IMR-90 (cell line): Measurements from ENCODE around the gene TIMM21. TPM values are rescaled to one million over a fixed set of nuclear protein-coding genes. Genes with fewer than 3 reads are reported as not detected.

Experiments used
- ATAC-seq: fragments of 200-7000 bp; cut with Tn5 transposase; 2 replicates; pipeline ENCODE4 v1.9.1; 2020; ENCODE audit warnings: low read depth, mild to moderate bottlenecking, moderate library complexity
- BruUV-seq: library from RNA; stranded (reverse); fragments of 400-500 nt; replicated peaks from 2 replicates; lab custom pipeline; 2021; lab: Mats Ljungman, UMichigan
- CTCF ChIA-PET: fragments of 300-600 bp; formaldehyde crosslinking; extraction: SDS; loops from one replicate; lab custom pipeline; 2021; ENCODE audit warnings: antibody characterized with exemption; lab: Yijun Ruan, JAX
- POLR2A ChIA-PET: fragments of 300-600 bp; sonication (Branson Sonifier 250); formaldehyde crosslinking; loops from one replicate; lab custom pipeline; 2022; ENCODE audit warnings: antibody characterized with exemption; ENCODE audit not compliant: unreplicated experiment; lab: Charles Lee
- DNase-seq: peaks from one replicate; pipeline ENCODE4 v3.0.0; 2013
- H2AFZ ChIP-seq: replicated peaks from 2 replicates; pipeline ENCODE3; 2013; ENCODE audit warnings: low read length, mild to moderate bottlenecking; ENCODE audit not compliant: poor library complexity
- H2AK5ac ChIP-seq: 2 replicates; pipeline ENCODE4 v1.6.1; 2013; ENCODE audit warnings: low read depth, low read length, inconsistent platforms
- H2AK9ac ChIP-seq: replicated peaks from 2 replicates; pipeline ENCODE3; 2013; ENCODE audit warnings: mild to moderate bottlenecking, low read depth, low read length, moderate library complexity; ENCODE audit not compliant: poor library complexity
- H2BK120ac ChIP-seq: 2 replicates; pipeline ENCODE4 v1.6.1; 2013; ENCODE audit warnings: low read depth, low read length, inconsistent platforms
- H2BK15ac ChIP-seq: 3 replicates; pipeline ENCODE4 v1.6.1; 2013; ENCODE audit warnings: low read depth, low read length, inconsistent platforms
- H2BK20ac ChIP-seq: 2 replicates; pipeline ENCODE4 v1.6.1; 2013; ENCODE audit warnings: low read depth, mild to moderate bottlenecking, inconsistent platforms, low read length, moderate library complexity
- H2BK5ac ChIP-seq: 2 replicates; pipeline ENCODE4 v1.6.1; 2013; ENCODE audit warnings: mild to moderate bottlenecking, low read depth, low read length, inconsistent platforms; ENCODE audit not compliant: poor library complexity, severe bottlenecking
- H3K14ac ChIP-seq: replicated peaks from 2 replicates; pipeline ENCODE4 v1.6.1; 2013; ENCODE audit warnings: low read depth, low read length, inconsistent platforms
- H3K18ac ChIP-seq: 2 replicates; pipeline ENCODE4 v1.6.1; 2013; ENCODE audit warnings: low read depth, low read length, control low read depth
- H3K23ac ChIP-seq: 2 replicates; pipeline ENCODE4 v1.6.1; 2013; ENCODE audit warnings: low read depth, low read length, inconsistent platforms
- H3K27ac ChIP-seq: 2 replicates; pipeline ENCODE4 v1.5.1; 2013; ENCODE audit warnings: mild to moderate bottlenecking, control low read depth, low read length; ENCODE audit not compliant: insufficient read depth
- H3K27me3 ChIP-seq: 2 replicates; pipeline ENCODE4 v1.6.1; 2013; ENCODE audit warnings: low read length; ENCODE audit not compliant: control insufficient read depth, insufficient read depth
- H3K36me3 ChIP-seq: 2 replicates; pipeline ENCODE4 v1.6.1; 2013; ENCODE audit warnings: low read length, mixed read lengths; ENCODE audit not compliant: control insufficient read depth, insufficient read depth
- H3K4ac ChIP-seq: 2 replicates; pipeline ENCODE4 v1.6.1; 2013; ENCODE audit warnings: low read depth, low read length, inconsistent platforms
- H3K4me1 ChIP-seq: 2 replicates; pipeline ENCODE4 v1.6.1; 2013; ENCODE audit warnings: low read length, mixed read lengths; ENCODE audit not compliant: control insufficient read depth, insufficient read depth
- H3K4me2 ChIP-seq: 2 replicates; pipeline ENCODE4 v1.6.1; 2013; ENCODE audit warnings: low read depth, mild to moderate bottlenecking, control low read depth, low read length, moderate library complexity
- H3K4me3 ChIP-seq: 2 replicates; pipeline ENCODE4 v1.5.1; 2013; ENCODE audit warnings: low read depth, mild to moderate bottlenecking, control low read depth, low read length, moderate library complexity; ENCODE audit not compliant: insufficient read depth
- H3K56ac ChIP-seq: 2 replicates; pipeline ENCODE4 v1.6.1; 2013; ENCODE audit warnings: low read length, inconsistent platforms; ENCODE audit not compliant: insufficient read depth; ENCODE audit errors: extremely low read depth
- H3K79me1 ChIP-seq, 2 experiments: 2 replicates each; pipeline ENCODE4 v1.6.1; 2013; ENCODE audit warnings: low read length in 2 of 2, inconsistent platforms in 1 of 2, low read depth in 1 of 2
- H3K9ac ChIP-seq: 2 replicates; pipeline ENCODE4 v1.6.1; 2013; ENCODE audit warnings: low read depth, low read length, control low read depth
- H3K9me1 ChIP-seq: 2 replicates; pipeline ENCODE4 v1.6.1; 2013; ENCODE audit warnings: low read length, inconsistent platforms; ENCODE audit not compliant: insufficient read depth
- H3K9me3 ChIP-seq: 2 replicates; pipeline ENCODE4 v1.6.1; 2013; ENCODE audit warnings: low read length; ENCODE audit not compliant: control insufficient read depth, insufficient read depth
- H4K20me1 ChIP-seq: 2 replicates; pipeline ENCODE4 v1.6.1; 2013; ENCODE audit warnings: low read length, inconsistent platforms; ENCODE audit not compliant: insufficient read depth
- H4K5ac ChIP-seq: 2 replicates; pipeline ENCODE4 v1.6.1; 2013; ENCODE audit warnings: mild to moderate bottlenecking, low read depth, low read length, control low read depth
- H4K8ac ChIP-seq, 2 experiments: 2 replicates each; pipeline ENCODE4 v1.6.1; 2013; ENCODE audit warnings: low read depth in 2 of 2, low read length in 2 of 2, control low read depth in 1 of 2, inconsistent platforms in 1 of 2
- H4K91ac ChIP-seq: 2 replicates; pipeline ENCODE4 v1.6.1; 2013; ENCODE audit warnings: low read depth, low read length, inconsistent platforms; ENCODE audit not compliant: insufficient read depth
- BHLHE40 ChIP-seq: fragments of 150-350 bp; IDR thresholded peaks from 2 replicates; pipeline ENCODE4 v1.6.1; 2016; ENCODE audit warnings: mild to moderate bottlenecking, low read depth, low read length
- CEBPB ChIP-seq: IDR thresholded peaks from 2 replicates; pipeline ENCODE4 v1.6.1; 2012; ENCODE audit warnings: low read depth, low read length, improper control_type of control experiment
- FOS ChIP-seq: fragments of 150-350 bp; IDR thresholded peaks from 2 replicates; pipeline ENCODE4 v1.6.1; 2016; ENCODE audit warnings: low read depth, low read length
- MAFK ChIP-seq: IDR thresholded peaks from 2 replicates; pipeline ENCODE4 v1.6.1; 2012; ENCODE audit warnings: low read depth, low read length, improper control_type of control experiment
- MAZ ChIP-seq: IDR thresholded peaks from 2 replicates; pipeline ENCODE4 v1.6.1; 2012; ENCODE audit warnings: low read depth, mild to moderate bottlenecking, low read length, improper control_type of control experiment, moderate library complexity, borderline replicate concordance
- MXI1 ChIP-seq: IDR thresholded peaks from 2 replicates; pipeline ENCODE4 v1.6.1; 2012; ENCODE audit warnings: low read depth, mild to moderate bottlenecking, low read length, moderate library complexity, borderline replicate concordance
- NFE2L2 ChIP-seq: fragments of 150-350 bp; IDR thresholded peaks from 2 replicates; pipeline ENCODE4 v1.6.1; 2016; ENCODE audit warnings: low read depth, mild to moderate bottlenecking, low read length
- POLR2A ChIP-seq: IDR thresholded peaks from 2 replicates; pipeline ENCODE4 v1.6.1; 2012; ENCODE audit warnings: mild to moderate bottlenecking, low read depth, low read length
- RAD21 ChIP-seq: IDR thresholded peaks from 2 replicates; pipeline ENCODE4 v1.6.1; 2012; ENCODE audit warnings: low read length, improper control_type of control experiment
- RCOR1 ChIP-seq: IDR thresholded peaks from 2 replicates; pipeline ENCODE4 v1.6.1; 2012; ENCODE audit warnings: mild to moderate bottlenecking, low read length, improper control_type of control experiment; ENCODE audit not compliant: insufficient replicate concordance
- WGBS, 2 experiments: methylation state at CpG; one replicate each; pipeline versions ENCODE4 v1.1.5 to v1.1.7; 2013; ENCODE audit warnings: missing lambda C conversion rate in 2 of 2; ENCODE audit not compliant: insufficient read length in 1 of 2; ENCODE audit errors: extremely low coverage in 2 of 2; 5-methylcytosine and 5-hydroxymethylcytosine counted together
- dilution Hi-C: fragments of 300-500 bp; cut with HindIII; formaldehyde crosslinking; loops from one replicate; pipeline ENCODE4 v1.14.3; 2018; ENCODE audit warnings: low sequenced_read_pairs; ENCODE audit not compliant: unreplicated experiment
- in situ Hi-C: fragments of 300-500 bp; cut with MboI; formaldehyde crosslinking; loops from 3 replicates; pipeline ENCODE4 v1.14.3; 2019; ENCODE audit warnings: low sequenced_read_pairs, inconsistent platforms, mixed read lengths
- intact Hi-C: fragments of 100-400 bp; cut with micrococcal nuclease; formaldehyde crosslinking; loops from 2 replicates; pipeline ENCODE4 v1.10.0; 2022
- polyA plus RNA-seq, 3 experiments: library from polyadenylated mRNA; depleted of rRNA; stranded (reverse); fragments of >200 nt; gene quantifications; 2 replicates each; pipeline ENCODE4 v1.2.3, GENCODE V29; 2012; ENCODE audit warnings: low replicate concordance in 1 of 3
- total RNA-seq: library from RNA; depleted of rRNA; stranded (reverse); fragments of >200 nt; gene quantifications from 2 replicates; pipeline ENCODE4 v1.2.3, GENCODE V29; 2012
- TF ChIP-seq, protein P1 (sequence below): fragments of 150-350 bp; IDR thresholded peaks from 2 replicates; pipeline ENCODE4 v1.6.1; 2016; ENCODE audit warnings: low read depth, mild to moderate bottlenecking, low read length, moderate library complexity, borderline replicate concordance
- TF ChIP-seq, protein P2 (sequence below): conservative IDR thresholded peaks from 2 replicates; pipeline ENCODE4 v1.5.1; 2012; ENCODE audit warnings: mild to moderate bottlenecking, low read depth, low read length, improper control_type of control experiment

The TIMM21 gene
- total and polyA plus RNA-seq, 2 of the 4 experiments (the other 2 are of a cell fraction): 42.8 to 52.7 TPM

DNA sequence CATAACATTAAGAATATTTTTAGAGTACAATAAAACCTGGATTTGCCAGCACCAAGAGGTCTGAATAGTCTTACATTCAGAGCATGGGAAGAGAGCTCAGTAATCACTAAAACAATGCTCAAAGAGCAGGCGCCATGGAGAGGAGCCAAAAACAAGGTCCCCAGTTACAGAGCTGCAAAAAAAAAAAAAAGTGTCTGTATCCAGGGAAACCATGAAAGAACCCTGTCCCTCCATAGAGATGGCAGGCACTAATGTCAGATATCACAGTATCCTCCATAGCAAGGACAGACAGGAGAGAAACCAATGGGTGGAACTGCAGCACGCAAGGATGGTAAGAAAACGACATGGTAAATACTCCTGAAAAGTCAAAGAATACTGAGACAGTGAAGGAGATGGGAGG lies 20.2 kb upstream of the TIMM21 start (continued):
- TF ChIP-seq, protein P1, sequence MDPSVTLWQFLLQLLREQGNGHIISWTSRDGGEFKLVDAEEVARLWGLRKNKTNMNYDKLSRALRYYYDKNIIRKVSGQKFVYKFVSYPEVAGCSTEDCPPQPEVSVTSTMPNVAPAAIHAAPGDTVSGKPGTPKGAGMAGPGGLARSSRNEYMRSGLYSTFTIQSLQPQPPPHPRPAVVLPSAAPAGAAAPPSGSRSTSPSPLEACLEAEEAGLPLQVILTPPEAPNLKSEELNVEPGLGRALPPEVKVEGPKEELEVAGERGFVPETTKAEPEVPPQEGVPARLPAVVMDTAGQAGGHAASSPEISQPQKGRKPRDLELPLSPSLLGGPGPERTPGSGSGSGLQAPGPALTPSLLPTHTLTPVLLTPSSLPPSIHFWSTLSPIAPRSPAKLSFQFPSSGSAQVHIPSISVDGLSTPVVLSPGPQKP: no peak

DNA sequence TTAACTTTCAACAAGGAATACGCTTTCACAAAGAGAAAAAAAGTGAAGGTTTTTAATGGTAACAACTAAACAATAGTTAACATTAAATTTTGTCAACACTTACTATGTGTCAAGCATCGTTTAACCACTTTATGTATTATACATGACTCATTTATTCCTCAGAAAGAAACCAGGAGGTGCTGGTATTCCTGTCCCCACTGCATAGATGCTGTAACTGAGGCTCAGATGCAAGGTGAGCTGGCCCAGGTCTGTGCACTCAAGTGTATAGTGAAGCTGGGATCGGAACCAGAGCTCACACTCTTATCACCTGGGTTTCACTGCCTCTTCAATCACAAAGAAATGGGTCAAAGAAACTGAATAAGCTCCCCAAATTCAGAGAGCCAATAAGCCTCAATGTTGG lies 17.2 kb upstream of the TIMM21 start:
- no peak overlapping the region for H3K56ac ChIP-seq
- H3K36me3 ChIP-seq: no peaks in the 10 kb centered on the region
- no peaks in the 10 kb centered on the region for H4K20me1 ChIP-seq
- H2AK9ac ChIP-seq: no peak overlapping the region
- BruUV-seq: no TSS peak
- no peaks in the 10 kb centered on the region for H3K9me3 ChIP-seq
- H2AK5ac ChIP-seq: peak overlapping the region; percentile 59
- no peak overlapping the region for H2AFZ ChIP-seq
- H3K9ac ChIP-seq: no peak overlapping the region
- peak overlapping the region; percentile 90 for H2BK20ac ChIP-seq
- H3K27ac ChIP-seq: no peak overlapping the region
- peak overlapping the region in 1 of 2 experiments; percentile 67; a peak in 1 of 4 replicates for H4K8ac ChIP-seq
- no peak overlapping the region for H2BK5ac ChIP-seq
- H3K4me2 ChIP-seq: no peak overlapping the region
- peak overlapping the region; percentile 84 for H3K4ac ChIP-seq
- ATAC-seq (no peak), DNase-seq (no peak)
- WGBS, 2 experiments: no CpG with 5 or more reads among the region's 3 CpGs
- POLR2A ChIA-PET: no interaction called here
- H3K9me1 ChIP-seq: peaks cover 8% of the 10 kb centered on the region
- no peak overlapping the region for H3K23ac ChIP-seq
- H3K4me1 ChIP-seq: peaks cover 15% of the 10 kb centered on the region
- in situ Hi-C loops: no loop called here
- H3K4me3 ChIP-seq: no peak overlapping the region
- peak overlapping the region; percentile 19 for H3K18ac ChIP-seq
- H2BK15ac ChIP-seq: peak overlapping the region; percentile 47; the same call in 1 of the 3 replicates
- peak overlapping the region; percentile 76 for H3K14ac ChIP-seq
- H4K91ac ChIP-seq: peak overlapping the region; percentile 68; the same call in 1 of the 2 replicates
- no peaks in the 10 kb centered on the region for H3K79me1 ChIP-seq
- intact Hi-C loops: no loop called here
- H3K27me3 ChIP-seq: no peaks in the 10 kb centered on the region
- H4K5ac ChIP-seq: peak overlapping the region; percentile 19; the same call in 1 of the 2 replicates
- dilution Hi-C loops: no loop called here
- peak overlapping the region; percentile 81 for H2BK120ac ChIP-seq
- CTCF ChIA-PET: interaction anchor here (0.6 kb wide), 1 partner anchor 11 kb away, joined by 3 read pairs; no protein-coding TSS in a partner anchor
- TF ChIP-seq, protein P2, sequence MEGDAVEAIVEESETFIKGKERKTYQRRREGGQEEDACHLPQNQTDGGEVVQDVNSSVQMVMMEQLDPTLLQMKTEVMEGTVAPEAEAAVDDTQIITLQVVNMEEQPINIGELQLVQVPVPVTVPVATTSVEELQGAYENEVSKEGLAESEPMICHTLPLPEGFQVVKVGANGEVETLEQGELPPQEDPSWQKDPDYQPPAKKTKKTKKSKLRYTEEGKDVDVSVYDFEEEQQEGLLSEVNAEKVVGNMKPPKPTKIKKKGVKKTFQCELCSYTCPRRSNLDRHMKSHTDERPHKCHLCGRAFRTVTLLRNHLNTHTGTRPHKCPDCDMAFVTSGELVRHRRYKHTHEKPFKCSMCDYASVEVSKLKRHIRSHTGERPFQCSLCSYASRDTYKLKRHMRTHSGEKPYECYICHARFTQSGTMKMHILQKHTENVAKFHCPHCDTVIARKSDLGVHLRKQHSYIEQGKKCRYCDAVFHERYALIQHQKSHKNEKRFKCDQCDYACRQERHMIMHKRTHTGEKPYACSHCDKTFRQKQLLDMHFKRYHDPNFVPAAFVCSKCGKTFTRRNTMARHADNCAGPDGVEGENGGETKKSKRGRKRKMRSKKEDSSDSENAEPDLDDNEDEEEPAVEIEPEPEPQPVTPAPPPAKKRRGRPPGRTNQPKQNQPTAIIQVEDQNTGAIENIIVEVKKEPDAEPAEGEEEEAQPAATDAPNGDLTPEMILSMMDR: no peak
- TF ChIP-seq MXI1 (no peak), POLR2A (no peak), RAD21 (no peak), BHLHE40 (no peak), CEBPB (no peak), MAZ (no peak), FOS (no peak), MAFK (no peak), RCOR1 (no peak), NFE2L2 (no peak)
- TF ChIP-seq, protein P1: no peak
